ENCODE results near the gene EEFSEC.

DNA sequence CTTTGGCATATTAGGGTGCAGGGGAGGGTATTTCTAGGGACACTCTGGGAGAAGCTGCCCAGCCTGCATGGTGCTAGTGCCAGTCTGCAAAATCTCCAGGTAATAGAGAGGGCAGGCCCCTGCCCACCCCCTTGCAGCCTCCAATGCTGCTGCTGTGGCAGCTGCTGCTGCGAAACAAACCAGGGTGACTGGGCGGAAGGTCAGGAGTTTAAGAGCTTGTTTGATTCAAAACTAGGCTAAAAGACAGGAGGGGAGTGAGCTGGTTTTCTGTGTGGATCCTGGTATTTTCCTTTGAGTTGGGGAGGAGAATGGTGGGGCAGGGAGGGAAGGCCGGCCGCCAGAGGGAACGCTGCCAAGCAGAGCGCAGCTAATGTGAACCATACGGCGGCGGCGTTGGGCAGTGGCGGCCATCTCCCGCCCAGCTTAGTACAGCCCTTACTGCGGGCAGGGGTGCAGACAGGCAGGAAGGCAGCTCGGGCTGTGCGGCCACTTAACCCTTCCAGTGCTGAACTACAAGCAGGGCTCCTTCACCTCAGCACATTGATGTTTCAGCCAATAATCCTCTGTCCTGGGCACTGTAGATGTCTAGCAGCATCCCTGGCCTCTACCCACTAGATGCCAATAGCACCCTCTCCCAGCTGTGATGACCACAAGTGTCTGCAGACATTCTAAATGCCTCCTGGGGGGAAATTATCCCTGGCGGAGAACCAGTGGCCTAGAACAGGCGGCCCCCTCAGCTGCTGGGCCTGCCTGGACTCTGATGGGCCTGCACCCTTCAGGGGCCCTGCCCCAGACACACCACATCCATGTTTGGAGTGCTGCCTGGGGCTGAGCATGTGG is 125.7 kb downstream of the EEFSEC start:
- TF ChIP-seq CREB1 (CRISPR knock-in tag; IDR thresholded peaks at IDR 0.05; ENCODE audit: low read depth) (no peak), EZH2phosphoT487 (IDR thresholded peaks at IDR 0.05; ENCODE audit: unreplicated experiment) (no peak), POLR2AphosphoS5 (IDR thresholded peaks at IDR 0.05; ENCODE audit: low read depth) (no peak), EZH2 (IDR thresholded peaks at IDR 0.05; ENCODE audit: low read depth, unreplicated experiment) (no peak), NANOG (IDR thresholded peaks at IDR 0.05; ENCODE audit: borderline replicate concordance) (no peak)
- TF ChIP-seq, protein P1, sequence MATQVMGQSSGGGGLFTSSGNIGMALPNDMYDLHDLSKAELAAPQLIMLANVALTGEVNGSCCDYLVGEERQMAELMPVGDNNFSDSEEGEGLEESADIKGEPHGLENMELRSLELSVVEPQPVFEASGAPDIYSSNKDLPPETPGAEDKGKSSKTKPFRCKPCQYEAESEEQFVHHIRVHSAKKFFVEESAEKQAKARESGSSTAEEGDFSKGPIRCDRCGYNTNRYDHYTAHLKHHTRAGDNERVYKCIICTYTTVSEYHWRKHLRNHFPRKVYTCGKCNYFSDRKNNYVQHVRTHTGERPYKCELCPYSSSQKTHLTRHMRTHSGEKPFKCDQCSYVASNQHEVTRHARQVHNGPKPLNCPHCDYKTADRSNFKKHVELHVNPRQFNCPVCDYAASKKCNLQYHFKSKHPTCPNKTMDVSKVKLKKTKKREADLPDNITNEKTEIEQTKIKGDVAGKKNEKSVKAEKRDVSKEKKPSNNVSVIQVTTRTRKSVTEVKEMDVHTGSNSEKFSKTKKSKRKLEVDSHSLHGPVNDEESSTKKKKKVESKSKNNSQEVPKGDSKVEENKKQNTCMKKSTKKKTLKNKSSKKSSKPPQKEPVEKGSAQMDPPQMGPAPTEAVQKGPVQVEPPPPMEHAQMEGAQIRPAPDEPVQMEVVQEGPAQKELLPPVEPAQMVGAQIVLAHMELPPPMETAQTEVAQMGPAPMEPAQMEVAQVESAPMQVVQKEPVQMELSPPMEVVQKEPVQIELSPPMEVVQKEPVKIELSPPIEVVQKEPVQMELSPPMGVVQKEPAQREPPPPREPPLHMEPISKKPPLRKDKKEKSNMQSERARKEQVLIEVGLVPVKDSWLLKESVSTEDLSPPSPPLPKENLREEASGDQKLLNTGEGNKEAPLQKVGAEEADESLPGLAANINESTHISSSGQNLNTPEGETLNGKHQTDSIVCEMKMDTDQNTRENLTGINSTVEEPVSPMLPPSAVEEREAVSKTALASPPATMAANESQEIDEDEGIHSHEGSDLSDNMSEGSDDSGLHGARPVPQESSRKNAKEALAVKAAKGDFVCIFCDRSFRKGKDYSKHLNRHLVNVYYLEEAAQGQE (IDR thresholded peaks at IDR 0.05; ENCODE audit: unreplicated experiment), result no peak
- TF ChIP-seq, protein P2, sequence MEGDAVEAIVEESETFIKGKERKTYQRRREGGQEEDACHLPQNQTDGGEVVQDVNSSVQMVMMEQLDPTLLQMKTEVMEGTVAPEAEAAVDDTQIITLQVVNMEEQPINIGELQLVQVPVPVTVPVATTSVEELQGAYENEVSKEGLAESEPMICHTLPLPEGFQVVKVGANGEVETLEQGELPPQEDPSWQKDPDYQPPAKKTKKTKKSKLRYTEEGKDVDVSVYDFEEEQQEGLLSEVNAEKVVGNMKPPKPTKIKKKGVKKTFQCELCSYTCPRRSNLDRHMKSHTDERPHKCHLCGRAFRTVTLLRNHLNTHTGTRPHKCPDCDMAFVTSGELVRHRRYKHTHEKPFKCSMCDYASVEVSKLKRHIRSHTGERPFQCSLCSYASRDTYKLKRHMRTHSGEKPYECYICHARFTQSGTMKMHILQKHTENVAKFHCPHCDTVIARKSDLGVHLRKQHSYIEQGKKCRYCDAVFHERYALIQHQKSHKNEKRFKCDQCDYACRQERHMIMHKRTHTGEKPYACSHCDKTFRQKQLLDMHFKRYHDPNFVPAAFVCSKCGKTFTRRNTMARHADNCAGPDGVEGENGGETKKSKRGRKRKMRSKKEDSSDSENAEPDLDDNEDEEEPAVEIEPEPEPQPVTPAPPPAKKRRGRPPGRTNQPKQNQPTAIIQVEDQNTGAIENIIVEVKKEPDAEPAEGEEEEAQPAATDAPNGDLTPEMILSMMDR (conservative IDR thresholded peaks at IDR 0.05; ENCODE audit: low read depth in 2 of 2), result no peak
